ENCODE results near the gene LRFN4. TPM values are rescaled to one million over a fixed set of nuclear protein-coding genes. Genes with fewer than 3 reads are reported as not detected.
A peak's percentile ranks its signal among the peaks of the same experiment; 100 is the strongest.

The LRFN4 gene
- total RNA-seq, 1 donor from 2014 or later, result 14.5 TPM

GRCh38 chr11:66881451-66881835, 24.6 kb downstream of the LRFN4 start:
- DNase-seq (ENCODE audit: low spot score) (no peak), ATAC-seq (no peak)
- intact Hi-C loops (cut with DNase I), result no loop called here

GRCh38 chr11:66881927-66882452, 25.1 kb downstream of the LRFN4 start:
- no peak for ATAC-seq
- DNase-seq (ENCODE audit: low spot score), result no peak
- intact Hi-C loops (cut with DNase I), result no loop called here

GRCh38 chr11:66882561-66883015, 25.7 kb downstream of the LRFN4 start:
- DNase-seq (ENCODE audit: low spot score), result no peak
- no peak for ATAC-seq
- intact Hi-C loops (cut with DNase I), result no loop called here

- intact Hi-C loops (cut with DNase I), result no loop called here
- DNase-seq (ENCODE audit: low spot score) (peak; percentile 85), ATAC-seq (peak; percentile 41)
Measured at GRCh38 chr11:66883016-66883965, 26.4 kb downstream of the LRFN4 start.

- no peak for ATAC-seq
- no peak for DNase-seq (ENCODE audit: low spot score)
- intact Hi-C loops (cut with DNase I), result no loop called here
Measured at GRCh38 chr11:66884443-66884842, 27.6 kb downstream of the LRFN4 start.

- ATAC-seq, result no peak
- no peak for DNase-seq (ENCODE audit: low spot score)
- intact Hi-C loops (cut with DNase I), result no loop called here
Measured at GRCh38 chr11:66885469-66885868, 28.6 kb downstream of the LRFN4 start.

- no peak for DNase-seq (ENCODE audit: low spot score)
- ATAC-seq, result no peak
- intact Hi-C loops (cut with DNase I), result loop anchor here (2.0 kb wide), 1 partner anchor 63 kb away; no protein-coding TSS in a partner anchor
Measured at GRCh38 chr11:66885950-66886440, 29.1 kb downstream of the LRFN4 start.

- peak; percentile 68 for ATAC-seq
- DNase-seq (ENCODE audit: low spot score), result no peak
- intact Hi-C loops (cut with DNase I), result loop anchor here (2.0 kb wide), 1 partner anchor 62 kb away; no protein-coding TSS in a partner anchor
Measured at GRCh38 chr11:66886671-66887221, 29.9 kb downstream of the LRFN4 start.

- ATAC-seq (no peak), DNase-seq (ENCODE audit: low spot score) (no peak)
- intact Hi-C loops (cut with DNase I), result loop anchor here (2.0 kb wide), 1 partner anchor 61 kb away; no protein-coding TSS in a partner anchor
Measured at GRCh38 chr11:66887526-66887925, 30.7 kb downstream of the LRFN4 start.

GRCh38 chr11:66888282-66888681, 31.4 kb downstream of the LRFN4 start:
- intact Hi-C loops (cut with DNase I), result no loop called here
- no peak for ATAC-seq
- no peak for DNase-seq (ENCODE audit: low spot score)

- intact Hi-C loops (cut with DNase I), result no loop called here
- no peak for ATAC-seq
- no peak for DNase-seq (ENCODE audit: low spot score)
Measured at GRCh38 chr11:66889960-66890359, 33.1 kb downstream of the LRFN4 start.

- ATAC-seq, result peak; percentile 63
- DNase-seq (ENCODE audit: low spot score), result no peak
- intact Hi-C loops (cut with DNase I), result no loop called here
Measured at GRCh38 chr11:66891851-66892660, 35.2 kb downstream of the LRFN4 start.

- ATAC-seq (no peak), DNase-seq (ENCODE audit: low spot score) (no peak)
- intact Hi-C loops (cut with DNase I), result no loop called here
Measured at GRCh38 chr11:66892911-66893310, 36.0 kb downstream of the LRFN4 start.

GRCh38 chr11:66894141-66894540, 37.3 kb downstream of the LRFN4 start:
- DNase-seq (ENCODE audit: low spot score) (no peak), ATAC-seq (no peak)
- intact Hi-C loops (cut with DNase I), result no loop called here

GRCh38 chr11:66901964-66902390, 45.1 kb downstream of the LRFN4 start:
- DNase-seq (ENCODE audit: low spot score) (no peak), ATAC-seq (no peak)
- intact Hi-C loops (cut with DNase I), result no loop called here

GRCh38 chr11:66902486-66903177, 45.8 kb downstream of the LRFN4 start:
- DNase-seq (ENCODE audit: low spot score), result no peak
- ATAC-seq, result no peak
- intact Hi-C loops (cut with DNase I), result no loop called here

- no peak for DNase-seq (ENCODE audit: low spot score)
- ATAC-seq, result no peak
- intact Hi-C loops (cut with DNase I), result no loop called here
Measured at GRCh38 chr11:66904055-66904454, 47.2 kb downstream of the LRFN4 start.

GRCh38 chr11:66904561-66904960, 47.7 kb downstream of the LRFN4 start:
- intact Hi-C loops (cut with DNase I), result no loop called here
- ATAC-seq (no peak), DNase-seq (ENCODE audit: low spot score) (no peak)
